HUES64 (cell line): Measurements from ENCODE around the gene HMG20A.
"Not testable (repeated sequence)": the region's sequence is repeated elsewhere in the genome, so short reads cannot be mapped to it uniquely, and the experiment has no call there.

Experiments
- H3K27ac ChIP-seq: 2 replicates; pipeline ENCODE4 v1.7.0; 2013; ENCODE audit warnings: low read depth, low read length, inconsistent platforms
- H3K27me3 ChIP-seq: 2 replicates; pipeline ENCODE4 v1.6.1; 2013; ENCODE audit warnings: mild to moderate bottlenecking, low read length; ENCODE audit not compliant: insufficient read depth
- H3K36me3 ChIP-seq: 2 replicates; pipeline ENCODE4 v1.6.1; 2013; ENCODE audit warnings: mild to moderate bottlenecking, low read length; ENCODE audit not compliant: insufficient read depth
- H3K4me1 ChIP-seq: 2 replicates; pipeline ENCODE4 v1.6.1; 2013; ENCODE audit warnings: mild to moderate bottlenecking, low read length, moderate library complexity; ENCODE audit not compliant: insufficient read depth
- H3K4me3 ChIP-seq: 2 replicates; pipeline ENCODE4 v1.5.1; 2013; ENCODE audit warnings: mild to moderate bottlenecking, low read length, moderate library complexity
- H3K9ac ChIP-seq: 2 replicates; pipeline ENCODE4 v1.6.1; 2013; ENCODE audit warnings: mild to moderate bottlenecking, low read depth, low read length
- H3K9me3 ChIP-seq: 2 replicates; pipeline ENCODE4 v1.6.1; 2013; ENCODE audit warnings: low read depth, low read length; ENCODE audit not compliant: insufficient read depth
- whole genome bisulfite sequencing: fragments of 150-250, 120-280 bp; methylation state at CpG from one replicate; pipeline ENCODE4 v1.1.7; 2013; ENCODE audit warnings: missing lambda C conversion rate; 5-methylcytosine and 5-hydroxymethylcytosine counted together

Gene HMG20A

GRCh38 chr15:77409259-77410156, 11.2 kb upstream of the HMG20A start:
- Histone ChIP-seq H3K27ac (no peak overlapping the region), H3K9me3 (no peaks in the 10 kb centered on the region), H3K9ac (no peak overlapping the region), H3K4me1 (peaks cover 18% of the 10 kb centered on the region), H3K36me3 (no peaks in the 10 kb centered on the region), H3K4me3 (no peak overlapping the region), H3K27me3 (no peaks in the 10 kb centered on the region)
- 88% methylated on average over 4 of the region's 4 CpGs for WGBS

GRCh38 chr15:77410157-77410500, 10.6 kb upstream of the HMG20A start:
- not testable (repeated sequence) for H3K9ac ChIP-seq, H3K4me3 ChIP-seq, H3K9me3 ChIP-seq, H3K27ac ChIP-seq, H3K27me3 ChIP-seq, H3K36me3 ChIP-seq
- peaks cover 18% of the 10 kb centered on the region for H3K4me1 ChIP-seq
- WGBS: 96% methylated on average over 7 of the region's 7 CpGs

GRCh38 chr15:77410701-77411618, 9.7 kb upstream of the HMG20A start:
- Histone ChIP-seq H3K9me3 (no peaks in the 10 kb centered on the region), H3K27me3 (no peaks in the 10 kb centered on the region; the same call in 1 of the 2 replicates), H3K4me3 (no peak overlapping the region), H3K9ac (no peak overlapping the region), H3K27ac (no peak overlapping the region), H3K36me3 (no peaks in the 10 kb centered on the region), H3K4me1 (peaks cover 16% of the 10 kb centered on the region)
- 90% methylated on average over 6 of the region's 7 CpGs for WGBS

- peaks cover 18% of the 10 kb centered on the region for H3K4me1 ChIP-seq
- H3K27me3 ChIP-seq: no peaks in the 10 kb centered on the region; the same call in 1 of the 2 replicates
- H3K9ac ChIP-seq: no peak overlapping the region
- 97% methylated on average over 3 of the region's 3 CpGs for WGBS
- no peaks in the 10 kb centered on the region for H3K9me3 ChIP-seq
- H3K36me3 ChIP-seq: no peaks in the 10 kb centered on the region
- H3K27ac ChIP-seq: no peak overlapping the region
- no peak overlapping the region for H3K4me3 ChIP-seq
These were observed 9.1 kb upstream of the HMG20A start for GRCh38 chr15:77411619-77411976.

- Histone ChIP-seq H3K4me1 (peaks cover 32% of the 10 kb centered on the region), H3K27ac (no peak overlapping the region), H3K4me3 (no peak overlapping the region), H3K9ac (no peak overlapping the region), H3K36me3 (no peaks in the 10 kb centered on the region), H3K9me3 (no peaks in the 10 kb centered on the region), H3K27me3 (no peaks in the 10 kb centered on the region; the same call in 1 of the 2 replicates)
- WGBS: 98% methylated on average over 2 of the region's 2 CpGs
These were observed 7.6 kb upstream of the HMG20A start for GRCh38 chr15:77412972-77413698.

GRCh38 chr15:77413699-77414349, 6.9 kb upstream of the HMG20A start:
- Histone ChIP-seq H3K36me3 (no peaks in the 10 kb centered on the region), H3K9me3 (no peaks in the 10 kb centered on the region), H3K27ac (no peak overlapping the region), H3K27me3 (peaks cover 7% of the 10 kb centered on the region), H3K4me3 (no peak overlapping the region), H3K4me1 (peaks cover 39% of the 10 kb centered on the region), H3K9ac (no peak overlapping the region)
- 97% methylated on average over 4 of the region's 4 CpGs for WGBS

- peaks cover 34% of the 10 kb centered on the region for H3K4me1 ChIP-seq
- H3K36me3 ChIP-seq: no peaks in the 10 kb centered on the region
- WGBS: 88% methylated on average over 2 of the region's 2 CpGs
- no peaks in the 10 kb centered on the region for H3K9me3 ChIP-seq
- H3K4me3 ChIP-seq: no peak overlapping the region
- no peak overlapping the region for H3K27ac ChIP-seq
- no peak overlapping the region for H3K9ac ChIP-seq
- peaks cover 8% of the 10 kb centered on the region for H3K27me3 ChIP-seq
These were observed 5.8 kb upstream of the HMG20A start for GRCh38 chr15:77414789-77415442.

- Histone ChIP-seq H3K36me3 (no peaks in the 10 kb centered on the region), H3K27me3 (peaks cover 8% of the 10 kb centered on the region), H3K9me3 (no peaks in the 10 kb centered on the region), H3K9ac (no peak overlapping the region), H3K4me3 (no peak overlapping the region), H3K4me1 (peaks cover 34% of the 10 kb centered on the region), H3K27ac (no peak overlapping the region)
- WGBS: 80% methylated on average over 4 of the region's 4 CpGs
These were observed 5.1 kb upstream of the HMG20A start for GRCh38 chr15:77415450-77416147.

GRCh38 chr15:77416148-77416455, 4.6 kb upstream of the HMG20A start:
- Histone ChIP-seq H3K27ac (no peak overlapping the region), H3K4me3 (no peak overlapping the region), H3K9ac (no peak overlapping the region), H3K27me3 (peaks cover 8% of the 10 kb centered on the region), H3K36me3 (no peaks in the 10 kb centered on the region), H3K9me3 (no peaks in the 10 kb centered on the region), H3K4me1 (peaks cover 34% of the 10 kb centered on the region)
- 78% methylated on average over 2 of the region's 2 CpGs for WGBS

- H3K4me3 ChIP-seq: no peak overlapping the region
- H3K4me1 ChIP-seq: peaks cover 40% of the 10 kb centered on the region
- WGBS: 83% methylated on average over 1 of the region's 1 CpG
- no peak overlapping the region for H3K9ac ChIP-seq
- H3K27me3 ChIP-seq: peaks cover 8% of the 10 kb centered on the region
- no peak overlapping the region for H3K27ac ChIP-seq
- H3K36me3 ChIP-seq: no peaks in the 10 kb centered on the region
- H3K9me3 ChIP-seq: no peaks in the 10 kb centered on the region
These were observed 3.7 kb upstream of the HMG20A start for GRCh38 chr15:77416954-77417353.
